Karpas-422 (cell line): Measurements from ENCODE around the gene MIPOL1. TPM values are rescaled to one million over a fixed set of nuclear protein-coding genes. Genes with fewer than 3 reads are reported as not detected.

Source experiments
- DNase-seq: peaks from one replicate; pipeline ENCODE4 v3.0.0-alpha.2; 2015
- H2AFZ ChIP-seq: fragments of 200-600 bp; sonication (generic); 2 replicates; pipeline ENCODE4 v1.6.1; 2014; ENCODE audit warnings: antibody characterized with exemption, low read length, mixed read lengths
- H3K27ac ChIP-seq: fragments of 200-600 bp; sonication (generic); 2 replicates; pipeline ENCODE4 v1.5.1; 2014; ENCODE audit warnings: mild to moderate bottlenecking, low read length, moderate library complexity
- H3K27me3 ChIP-seq: fragments of 200-600 bp; sonication (generic); 2 replicates; pipeline ENCODE4 v1.6.1; 2014; ENCODE audit warnings: low read length, mixed read lengths
- H3K36me3 ChIP-seq: fragments of 200-600 bp; sonication (generic); 2 replicates; pipeline ENCODE4 v1.6.1; 2014; ENCODE audit warnings: low read length, mixed read lengths; ENCODE audit not compliant: insufficient read depth
- H3K4me1 ChIP-seq: fragments of 200-600 bp; sonication (generic); 2 replicates; pipeline ENCODE4 v1.6.1; 2014; ENCODE audit warnings: mild to moderate bottlenecking, low read length, mixed read lengths
- H3K4me2 ChIP-seq: fragments of 200-600 bp; sonication (generic); 2 replicates; pipeline ENCODE4 v1.6.1; 2014; ENCODE audit warnings: low read length, low read depth, mild to moderate bottlenecking; ENCODE audit not compliant: poor library complexity, severe bottlenecking
- H3K4me3 ChIP-seq: fragments of 200-600 bp; sonication (generic); 2 replicates; pipeline ENCODE4 v1.5.1; 2014; ENCODE audit warnings: mild to moderate bottlenecking, antibody characterized with exemption, low read length, mixed read lengths
- H3K79me2 ChIP-seq: fragments of 200-600 bp; sonication (generic); 2 replicates; pipeline ENCODE4 v1.6.1; 2014; ENCODE audit warnings: mild to moderate bottlenecking, low read length, mixed read lengths
- H3K9ac ChIP-seq: fragments of 200-600 bp; sonication (generic); 2 replicates; pipeline ENCODE4 v1.6.0; 2014; ENCODE audit warnings: low read length
- H3K9me2 ChIP-seq: fragments of 200-600 bp; sonication (generic), shearing (Covaris generic); replicated peaks from 2 replicates; pipeline ENCODE4 v1.6.0; 2014; ENCODE audit warnings: mild to moderate bottlenecking, low read length, moderate library complexity; ENCODE audit not compliant: insufficient read depth
- H3K9me3 ChIP-seq: fragments of 300-700, 200-600 bp; sonication (generic); 2 replicates; pipeline ENCODE4 v1.6.1; 2014; ENCODE audit warnings: low read length, mixed read lengths
- H4K20me1 ChIP-seq: fragments of 200-600 bp; sonication (generic); 2 replicates; pipeline ENCODE4 v1.6.1; 2014; ENCODE audit warnings: mild to moderate bottlenecking, antibody characterized with exemption, low read length, low read depth; ENCODE audit not compliant: insufficient read depth
- total RNA-seq: library from RNA; depleted of rRNA; stranded (reverse); fragments of >200 nt; shearing (Covaris generic); gene quantifications from 2 replicates; pipeline ENCODE4 v1.2.3, GENCODE V29; 2014; ENCODE audit warnings: low replicate concordance

The MIPOL1 gene
- total RNA-seq, 1 experiment from 2014 or later, result not detected

- H3K27me3 ChIP-seq, result no peaks in the 10 kb centered on the region
- no peak overlapping the region for H2AFZ ChIP-seq
- H3K9me3 ChIP-seq, result no peaks in the 10 kb centered on the region
- no peaks in the 10 kb centered on the region for H3K79me2 ChIP-seq
- no peak overlapping the region for H3K4me2 ChIP-seq
- DNase-seq, result no peak
- H3K9ac ChIP-seq, result no peak overlapping the region
- no peaks in the 10 kb centered on the region for H3K36me3 ChIP-seq
- no peaks in the 10 kb centered on the region for H3K9me2 ChIP-seq
- no peaks in the 10 kb centered on the region for H3K4me1 ChIP-seq
- no peaks in the 10 kb centered on the region for H4K20me1 ChIP-seq
- no peak overlapping the region for H3K27ac ChIP-seq
- no peak overlapping the region for H3K4me3 ChIP-seq
Observed at GRCh38 chr14:37411079-37411735, 213.5 kb downstream of the MIPOL1 start.

GRCh38 chr14:37413050-37413449 lies 215.3 kb downstream of the MIPOL1 start:
- no peak overlapping the region for H3K9ac ChIP-seq
- H3K27ac ChIP-seq, result no peak overlapping the region
- H3K4me2 ChIP-seq, result no peak overlapping the region
- H2AFZ ChIP-seq, result no peak overlapping the region
- H3K9me2 ChIP-seq, result no peaks in the 10 kb centered on the region
- H3K27me3 ChIP-seq, result peaks cover 4% of the 10 kb centered on the region; the same call in 1 of the 2 replicates
- DNase-seq, result no peak
- H3K4me1 ChIP-seq, result no peaks in the 10 kb centered on the region
- no peaks in the 10 kb centered on the region for H4K20me1 ChIP-seq
- no peaks in the 10 kb centered on the region for H3K36me3 ChIP-seq
- no peaks in the 10 kb centered on the region for H3K79me2 ChIP-seq
- H3K4me3 ChIP-seq, result no peak overlapping the region
- no peaks in the 10 kb centered on the region for H3K9me3 ChIP-seq

GRCh38 chr14:37413504-37414003 lies 215.8 kb downstream of the MIPOL1 start:
- no peaks in the 10 kb centered on the region for H3K4me1 ChIP-seq
- H3K9ac ChIP-seq, result no peak overlapping the region
- no peaks in the 10 kb centered on the region for H3K36me3 ChIP-seq
- no peak overlapping the region for H3K27ac ChIP-seq
- no peaks in the 10 kb centered on the region for H3K79me2 ChIP-seq
- no peaks in the 10 kb centered on the region for H4K20me1 ChIP-seq
- H3K4me2 ChIP-seq, result no peak overlapping the region
- H3K4me3 ChIP-seq, result no peak overlapping the region
- no peak overlapping the region for H2AFZ ChIP-seq
- no peak for DNase-seq
- H3K9me3 ChIP-seq, result no peaks in the 10 kb centered on the region
- no peaks in the 10 kb centered on the region for H3K9me2 ChIP-seq
- peaks cover 4% of the 10 kb centered on the region; the same call in 1 of the 2 replicates for H3K27me3 ChIP-seq

GRCh38 chr14:37416264-37416663 lies 218.5 kb downstream of the MIPOL1 start:
- Histone ChIP-seq H3K27ac (no peak overlapping the region), H3K9me2 (no peaks in the 10 kb centered on the region), H3K4me2 (no peak overlapping the region), H2AFZ (no peak overlapping the region), H3K9ac (no peak overlapping the region), H3K36me3 (no peaks in the 10 kb centered on the region), H3K27me3 (peaks cover 4% of the 10 kb centered on the region; the same call in 1 of the 2 replicates), H3K9me3 (no peaks in the 10 kb centered on the region), H3K4me3 (no peak overlapping the region), H3K79me2 (no peaks in the 10 kb centered on the region), H4K20me1 (no peaks in the 10 kb centered on the region), H3K4me1 (peaks cover 6% of the 10 kb centered on the region; the same call in 1 of the 2 replicates)
- no peak for DNase-seq

- peaks cover 4% of the 10 kb centered on the region; the same call in 1 of the 2 replicates for H3K27me3 ChIP-seq
Observed at GRCh38 chr14:37417151-37417550, 219.4 kb downstream of the MIPOL1 start.

GRCh38 chr14:37417833-37418232 lies 220.1 kb downstream of the MIPOL1 start:
- Histone ChIP-seq H3K4me3 (no peak overlapping the region), H4K20me1 (no peaks in the 10 kb centered on the region), H3K36me3 (no peaks in the 10 kb centered on the region)

More at GRCh38 chr14:37417151-37417550, 219.4 kb downstream of the MIPOL1 start:
- Histone ChIP-seq H3K4me2 (no peak overlapping the region), H3K9me3 (no peaks in the 10 kb centered on the region), H3K4me3 (no peak overlapping the region), H3K9me2 (no peaks in the 10 kb centered on the region), H2AFZ (no peak overlapping the region), H3K4me1 (peaks cover 7% of the 10 kb centered on the region; the same call in 1 of the 2 replicates), H4K20me1 (no peaks in the 10 kb centered on the region), H3K36me3 (no peaks in the 10 kb centered on the region), H3K9ac (no peak overlapping the region), H3K79me2 (no peaks in the 10 kb centered on the region), H3K27ac (no peak overlapping the region)
- no peak for DNase-seq

GRCh38 chr14:37420622-37421021 lies 222.9 kb downstream of the MIPOL1 start:
- Histone ChIP-seq H3K27ac (no peak overlapping the region), H3K9me2 (no peaks in the 10 kb centered on the region), H3K4me2 (peak overlapping the region; percentile 34), H3K9ac (no peak overlapping the region), H4K20me1 (no peaks in the 10 kb centered on the region), H3K36me3 (no peaks in the 10 kb centered on the region), H2AFZ (peak overlapping the region; percentile 7; the same call in 1 of the 2 replicates), H3K79me2 (no peaks in the 10 kb centered on the region), H3K4me1 (peaks cover 7% of the 10 kb centered on the region; the same call in 1 of the 2 replicates), H3K9me3 (no peaks in the 10 kb centered on the region), H3K4me3 (0 out of 2 replicates have a peak overlapping the region, but pooled peaks have one; percentile 3), H3K27me3 (peaks cover 4% of the 10 kb centered on the region; the same call in 1 of the 2 replicates)
- DNase-seq, result no peak

More at GRCh38 chr14:37417833-37418232, 220.1 kb downstream of the MIPOL1 start:
- Histone ChIP-seq H2AFZ (no peak overlapping the region), H3K9ac (no peak overlapping the region), H3K9me3 (no peaks in the 10 kb centered on the region), H3K27me3 (peaks cover 4% of the 10 kb centered on the region; the same call in 1 of the 2 replicates), H3K4me2 (no peak overlapping the region), H3K9me2 (no peaks in the 10 kb centered on the region), H3K4me1 (peaks cover 7% of the 10 kb centered on the region; the same call in 1 of the 2 replicates), H3K79me2 (no peaks in the 10 kb centered on the region), H3K27ac (no peak overlapping the region)
- DNase-seq, result no peak

GRCh38 chr14:37422319-37422718 lies 224.6 kb downstream of the MIPOL1 start:
- no peak overlapping the region for H3K4me2 ChIP-seq
- H3K79me2 ChIP-seq, result no peaks in the 10 kb centered on the region
- H3K9ac ChIP-seq, result no peak overlapping the region
- no peak overlapping the region for H2AFZ ChIP-seq
- peaks cover 7% of the 10 kb centered on the region; the same call in 1 of the 2 replicates for H3K4me1 ChIP-seq
- H4K20me1 ChIP-seq, result no peaks in the 10 kb centered on the region
- no peak overlapping the region for H3K27ac ChIP-seq
- peaks cover under 1% of the 10 kb centered on the region; the same call in 1 of the 2 replicates for H3K27me3 ChIP-seq
- no peaks in the 10 kb centered on the region for H3K36me3 ChIP-seq
- H3K9me2 ChIP-seq, result no peaks in the 10 kb centered on the region
- DNase-seq, result no peak
- H3K4me3 ChIP-seq, result no peak overlapping the region
- no peaks in the 10 kb centered on the region for H3K9me3 ChIP-seq
